Measurements from ENCODE around the gene PRRT4. TPM values are rescaled to one million over a fixed set of nuclear protein-coding genes. Genes with fewer than 3 reads are reported as not detected.

The PRRT4 gene
- total RNA-seq, 1 experiment from 2014 or later = 0.24 TPM

DNA sequence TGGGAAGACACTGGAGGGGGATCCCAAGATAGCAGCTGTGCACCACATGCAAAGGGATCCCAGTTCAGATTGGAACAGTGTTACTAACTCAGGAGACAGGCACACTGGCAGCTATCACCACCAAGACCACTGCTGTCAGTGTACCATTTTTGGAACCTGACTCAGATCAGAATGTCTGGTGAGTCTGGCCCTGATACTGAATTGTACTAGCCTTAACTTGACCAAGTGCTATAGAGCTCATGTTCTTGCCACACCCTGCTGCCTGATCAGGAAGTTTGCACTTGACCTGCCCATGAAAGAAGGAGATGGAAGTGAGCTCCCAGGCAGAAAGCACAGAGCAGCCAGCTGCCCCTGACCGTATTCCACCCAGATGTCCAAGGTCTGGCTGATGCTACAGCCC is 4.8 kb upstream of the PRRT4 start:
- H3K79me2 ChIP-seq (ENCODE audit: insufficient read depth, low read length) = no peaks in the 10 kb centered on the region
- peaks cover 1% of the 10 kb centered on the region for H3K23me2 ChIP-seq (ENCODE audit: insufficient read length, low read depth, low read length, poor library complexity, severe bottlenecking)
- no peaks in the 10 kb centered on the region for H3K79me1 ChIP-seq (ENCODE audit: insufficient read depth, low read depth, low read length, poor library complexity, severe bottlenecking)
- H2AK5ac ChIP-seq (ENCODE audit: insufficient read length, low read length) = no peak overlapping the region
- H3K4me2 ChIP-seq (ENCODE audit: insufficient read depth, insufficient read length, low read length) = no peak overlapping the region
- no peak for DNase-seq
- H3K4me1 Mint-ChIP-seq = peaks cover 4 to 5% of the 10 kb centered on the region in 2 experiments; a peak in 3 of 4 replicates
- no peak overlapping the region for H2BK15ac ChIP-seq (ENCODE audit: low read depth, low read length)
- no peaks in the 10 kb centered on the region; a peak in 2 of 7 replicates for H3K36me3 Mint-ChIP-seq (ENCODE audit: insufficient read depth in 1 of 3, low read depth in 3 of 3)
- H3T11ph ChIP-seq (ENCODE audit: low read length) = no peak overlapping the region
- peaks cover 0 to 1% of the 10 kb centered on the region in 2 experiments; a peak in 2 of 5 replicates for H3K9me3 Mint-ChIP-seq
- no peak overlapping the region for H4K91ac ChIP-seq (ENCODE audit: insufficient read length, low read depth, low read length)
- H2BK20ac ChIP-seq (ENCODE audit: low read depth, low read length, poor library complexity, severe bottlenecking) = no peak overlapping the region
- no peak overlapping the region for H3K27ac Mint-ChIP-seq
- no peak overlapping the region for H3K14ac ChIP-seq (ENCODE audit: insufficient read depth, low read length)
- no peak overlapping the region for H2AFZ ChIP-seq (ENCODE audit: low read length)
- H3K9ac ChIP-seq (ENCODE audit: extremely low read depth, insufficient read length, low read length) = no peak overlapping the region
- no CpG with 5 or more reads among the region's 1 CpG for WGBS (ENCODE audit: extremely low coverage, insufficient read length, low lambda C conversion rate)
- H4K5ac ChIP-seq (ENCODE audit: insufficient read length, low read depth, low read length) = no peak overlapping the region
- no peak overlapping the region for H2BK12ac ChIP-seq (ENCODE audit: insufficient read length, low read depth, low read length)
- TF ChIP-seq CTCF (conservative IDR thresholded peaks at IDR 0.05) = no peak
- H3K27ac ChIP-seq (ENCODE audit: insufficient read length, low read depth, low read length) = no peak overlapping the region
- peaks cover 76% of the 10 kb centered on the region for H3K27me3 Mint-ChIP-seq (ENCODE audit: low read depth)
- no peaks in the 10 kb centered on the region for H4K20me1 ChIP-seq (ENCODE audit: control insufficient read depth, insufficient read depth, insufficient read length)
- H3K56ac ChIP-seq (ENCODE audit: insufficient read length, low read depth, low read length) = no peak overlapping the region
- H3K18ac ChIP-seq (ENCODE audit: insufficient read length, low read depth, low read length) = no peak overlapping the region
- H3K4me3 Mint-ChIP-seq = no peak overlapping the region
- no peak overlapping the region for H3K4ac ChIP-seq (ENCODE audit: low read depth, low read length)
- H3K4me1 ChIP-seq (ENCODE audit: insufficient read depth, low read length) = no peaks in the 10 kb centered on the region
- H2BK120ac ChIP-seq (ENCODE audit: low read depth, low read length, poor library complexity, severe bottlenecking) = no peak overlapping the region
- peaks cover 27% of the 10 kb centered on the region for H3K27me3 ChIP-seq (ENCODE audit: insufficient read depth, low read length)
- H3K9me3 ChIP-seq (ENCODE audit: control insufficient read depth, low read depth, low read length) = no peaks in the 10 kb centered on the region
- no peak overlapping the region for H3K23ac ChIP-seq (ENCODE audit: insufficient read length, low read depth, low read length)
- H2BK5ac ChIP-seq (ENCODE audit: insufficient read length, low read length) = no peak overlapping the region
- H4K8ac ChIP-seq (replicated peaks; ENCODE audit: insufficient read length, low read depth, low read length) = no peak overlapping the region

Data from H9 (cell line).